GM19035 (cell line): ENCODE measurements around the gene FOXJ2.
A peak's percentile ranks its signal among the peaks of the same experiment; 100 is the strongest.
"Not testable (repeated sequence)": the region's sequence is repeated elsewhere in the genome, so short reads cannot be mapped to it uniquely, and the experiment has no call there.

Experiments used
- ATAC-seq: cut with Tn5 transposase; IDR thresholded peaks from one replicate; pipeline ENCODE4 v1.9.1; 2021; ENCODE audit not compliant: unreplicated experiment

FOXJ2 gene

GRCh38 chr12:8058506-8058905 is 26.0 kb downstream of the FOXJ2 start:
- no peak for ATAC-seq

- ATAC-seq, result no peak
Measured at GRCh38 chr12:8064131-8064530, 31.6 kb downstream of the FOXJ2 start.

GRCh38 chr12:8065991-8066594 is 33.6 kb downstream of the FOXJ2 start, which contains the start of gene C3AR1:
C3AR1 (minus strand) TSS chr12:8066359; CDS start chr12:8060185, 6,174 bp downstream.
- no peak for ATAC-seq

- ATAC-seq, result no peak
Measured at GRCh38 chr12:8069582-8069981, 37.1 kb downstream of the FOXJ2 start.

- ATAC-seq, result not testable (repeated sequence)
Measured at GRCh38 chr12:8071820-8072219, 39.3 kb downstream of the FOXJ2 start.

- ATAC-seq, result no peak
Measured at GRCh38 chr12:8075935-8076334, 43.4 kb downstream of the FOXJ2 start.

GRCh38 chr12:8076366-8076765 is 43.9 kb downstream of the FOXJ2 start:
- no peak for ATAC-seq

GRCh38 chr12:8077207-8077606 is 44.7 kb downstream of the FOXJ2 start:
- ATAC-seq, result no peak

- no peak for ATAC-seq
Measured at GRCh38 chr12:8078398-8078797, 45.9 kb downstream of the FOXJ2 start.

- ATAC-seq, result no peak
Measured at GRCh38 chr12:8078916-8079315, 46.4 kb downstream of the FOXJ2 start.

- ATAC-seq, result no peak
Measured at GRCh38 chr12:8080120-8080519, 47.6 kb downstream of the FOXJ2 start.

- peak; percentile 29 for ATAC-seq
Measured at GRCh38 chr12:8081251-8081920, 48.9 kb downstream of the FOXJ2 start.

- ATAC-seq, result no peak
Measured at GRCh38 chr12:8082808-8083100, 50.2 kb downstream of the FOXJ2 start.

- ATAC-seq, result not testable (repeated sequence)
Measured at GRCh38 chr12:8084351-8084750, 51.8 kb downstream of the FOXJ2 start.

- no peak for ATAC-seq
Measured at GRCh38 chr12:8087666-8088065, 55.1 kb downstream of the FOXJ2 start.

GRCh38 chr12:8088574-8088973 is 56.1 kb downstream of the FOXJ2 start:
- peak; percentile 48 for ATAC-seq

- ATAC-seq, result not testable (repeated sequence)
Measured at GRCh38 chr12:8089277-8089676, 56.8 kb downstream of the FOXJ2 start.

- ATAC-seq, result no peak
Measured at GRCh38 chr12:8089716-8090115, 57.2 kb downstream of the FOXJ2 start.

- no peak for ATAC-seq
Measured at GRCh38 chr12:8093291-8093690, 60.8 kb downstream of the FOXJ2 start.

- ATAC-seq, result no peak
Measured at GRCh38 chr12:8096281-8096915, 63.9 kb downstream of the FOXJ2 start.

- ATAC-seq, result no peak
Measured at GRCh38 chr12:8099235-8099634, 66.7 kb downstream of the FOXJ2 start.
